ENCODE measurements around the gene RCAN2. TPM values are rescaled to one million over a fixed set of nuclear protein-coding genes. Genes with fewer than 3 reads are reported as not detected.
A peak's percentile ranks its signal among the peaks of the same experiment; 100 is the strongest.

Gene RCAN2
- total and polyA plus RNA-seq, 2 donors (not counting 1 experiment from before 2014, with no cell fraction given) = not detected

DNA sequence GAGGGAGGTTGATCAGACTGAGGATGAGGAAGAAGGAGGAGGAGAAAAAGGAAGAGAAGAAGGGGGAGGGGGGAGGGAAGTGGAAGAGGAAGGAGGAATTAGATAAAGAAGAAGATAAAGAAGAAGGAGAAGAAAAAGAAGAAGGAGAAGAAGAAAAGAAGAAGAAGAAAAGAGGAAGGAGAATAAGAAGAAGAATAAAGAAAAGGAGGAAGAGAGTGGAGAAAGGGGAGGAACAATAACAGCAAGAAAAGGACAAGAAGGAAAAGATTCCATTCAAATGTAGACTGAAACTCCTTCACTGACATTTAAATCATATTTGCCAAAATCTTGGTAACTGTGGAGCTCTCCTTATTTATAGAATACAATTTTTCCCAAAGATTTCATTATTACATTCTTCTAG, 34.3 kb upstream of the RCAN2 start:
- no peaks in the 10 kb centered on the region for H3K4me1 ChIP-seq (ENCODE audit: control insufficient read depth in 2 of 2, insufficient read depth in 2 of 2, low read length in 2 of 2)
- CTCF ChIA-PET = interaction anchor here (0.9 kb wide), 1 partner anchor 10 kb away, joined by 3 read pairs; no protein-coding TSS in a partner anchor
- H3K27ac ChIP-seq (ENCODE audit: low read length in 2 of 2) = no peak overlapping the region
- POLR2A ChIA-PET = no interaction called here
- TF ChIP-seq EZH2 (IDR thresholded peaks at IDR 0.05; ENCODE audit: borderline replicate concordance, insufficient read depth, low read depth, low read length, poor library complexity, severe bottlenecking) = no peak
- TF ChIP-seq, protein P1, sequence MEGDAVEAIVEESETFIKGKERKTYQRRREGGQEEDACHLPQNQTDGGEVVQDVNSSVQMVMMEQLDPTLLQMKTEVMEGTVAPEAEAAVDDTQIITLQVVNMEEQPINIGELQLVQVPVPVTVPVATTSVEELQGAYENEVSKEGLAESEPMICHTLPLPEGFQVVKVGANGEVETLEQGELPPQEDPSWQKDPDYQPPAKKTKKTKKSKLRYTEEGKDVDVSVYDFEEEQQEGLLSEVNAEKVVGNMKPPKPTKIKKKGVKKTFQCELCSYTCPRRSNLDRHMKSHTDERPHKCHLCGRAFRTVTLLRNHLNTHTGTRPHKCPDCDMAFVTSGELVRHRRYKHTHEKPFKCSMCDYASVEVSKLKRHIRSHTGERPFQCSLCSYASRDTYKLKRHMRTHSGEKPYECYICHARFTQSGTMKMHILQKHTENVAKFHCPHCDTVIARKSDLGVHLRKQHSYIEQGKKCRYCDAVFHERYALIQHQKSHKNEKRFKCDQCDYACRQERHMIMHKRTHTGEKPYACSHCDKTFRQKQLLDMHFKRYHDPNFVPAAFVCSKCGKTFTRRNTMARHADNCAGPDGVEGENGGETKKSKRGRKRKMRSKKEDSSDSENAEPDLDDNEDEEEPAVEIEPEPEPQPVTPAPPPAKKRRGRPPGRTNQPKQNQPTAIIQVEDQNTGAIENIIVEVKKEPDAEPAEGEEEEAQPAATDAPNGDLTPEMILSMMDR (IDR thresholded peaks at IDR 0.05) = peak; percentile 37
- Mint-ChIP-seq H3K9me3 (ENCODE audit: insufficient read depth) (no peaks in the 10 kb centered on the region), H3K27me3 (peaks cover 24% of the 10 kb centered on the region), H3K4me1 (no peaks in the 10 kb centered on the region), H3K4me3 (no peak overlapping the region), H3K27ac (no peak overlapping the region)
- ATAC-seq (ENCODE audit: low read depth) (no peak), DNase-seq (no peak)
- intact Hi-C loops (cut with micrococcal nuclease) = no loop called here
- no peak overlapping the region for H3K9ac ChIP-seq (ENCODE audit: low read length)
- no peak overlapping the region for H3K4me3 ChIP-seq (ENCODE audit: control extremely low read depth in 1 of 5, extremely low read depth in 1 of 5, insufficient read depth in 1 of 5, low read depth in 2 of 5, low read length in 4 of 5)
- no peak overlapping the region for H2AFZ ChIP-seq (ENCODE audit: insufficient read depth, low read depth, low read length, poor library complexity, severe bottlenecking)
- H3K9me3 ChIP-seq (ENCODE audit: control extremely low read depth in 1 of 3, control insufficient read depth in 2 of 3, insufficient read depth in 1 of 3, low read length in 2 of 3) = no peaks in the 10 kb centered on the region
- no peaks in the 10 kb centered on the region for H3K36me3 ChIP-seq (replicated peaks in 1 of 2; ENCODE audit: control extremely low read depth in 1 of 2, control insufficient read depth in 1 of 2, extremely low read depth in 1 of 2, insufficient read depth in 2 of 2, low read length in 1 of 2)
- no peak overlapping the region for H3K4me2 ChIP-seq (replicated peaks; ENCODE audit: low read depth, low read length, poor library complexity, severe bottlenecking)
- no peaks in the 10 kb centered on the region for H4K20me1 ChIP-seq (ENCODE audit: control insufficient read depth, insufficient read depth, low read length, poor library complexity, severe bottlenecking)
- no peaks in the 10 kb centered on the region for H3K79me2 ChIP-seq (ENCODE audit: control insufficient read depth, insufficient read depth, low read length)
- no peaks in the 10 kb centered on the region for H3K27me3 ChIP-seq (replicated peaks in 1 of 4; ENCODE audit: control extremely low read depth in 1 of 4, control insufficient read depth in 3 of 4, insufficient read depth in 4 of 4, low read length in 3 of 4)

DNA sequence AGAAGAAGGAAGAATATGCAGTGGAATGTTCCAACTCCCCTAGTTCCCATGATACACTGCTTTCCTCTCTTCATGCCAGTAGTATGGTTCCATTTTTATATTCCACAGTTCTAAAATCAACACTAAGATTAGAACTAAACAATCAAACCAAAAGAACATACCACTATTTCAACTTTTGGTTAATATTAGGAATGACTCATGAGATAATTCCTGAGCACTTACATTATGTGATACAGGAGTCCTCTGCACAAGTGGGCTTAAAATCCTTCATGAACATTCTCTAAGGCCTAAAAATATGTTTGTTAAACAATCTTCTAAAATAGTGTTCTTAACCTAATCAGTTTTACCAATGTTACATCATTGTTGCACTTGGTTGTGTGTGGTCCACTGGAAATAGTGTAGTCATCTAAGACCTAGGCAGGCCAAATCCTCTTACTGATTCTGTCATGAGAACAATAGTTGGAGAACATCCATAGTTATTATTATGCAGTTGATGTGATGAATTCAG, 30.3 kb upstream of the RCAN2 start:
- Mint-ChIP-seq H3K27me3 (peaks cover 16% of the 10 kb centered on the region), H3K27ac (no peak overlapping the region), H3K4me3 (no peak overlapping the region), H3K9me3 (ENCODE audit: insufficient read depth) (no peaks in the 10 kb centered on the region), H3K4me1 (no peaks in the 10 kb centered on the region)
- Histone ChIP-seq H3K27ac (ENCODE audit: low read length in 2 of 2) (no peak overlapping the region), H3K9ac (ENCODE audit: low read length) (no peak overlapping the region), H2AFZ (ENCODE audit: insufficient read depth, low read depth, low read length, poor library complexity, severe bottlenecking) (no peak overlapping the region), H3K27me3 (replicated peaks in 1 of 4; ENCODE audit: control extremely low read depth in 1 of 4, control insufficient read depth in 3 of 4, insufficient read depth in 4 of 4, low read length in 3 of 4) (no peaks in the 10 kb centered on the region), H3K36me3 (replicated peaks in 1 of 2; ENCODE audit: control extremely low read depth in 1 of 2, control insufficient read depth in 1 of 2, extremely low read depth in 1 of 2, insufficient read depth in 2 of 2, low read length in 1 of 2) (no peaks in the 10 kb centered on the region), H3K4me2 (replicated peaks; ENCODE audit: low read depth, low read length, poor library complexity, severe bottlenecking) (no peak overlapping the region), H3K4me3 (ENCODE audit: control extremely low read depth in 1 of 5, extremely low read depth in 1 of 5, insufficient read depth in 1 of 5, low read depth in 2 of 5, low read length in 4 of 5) (no peak overlapping the region), H3K79me2 (ENCODE audit: control insufficient read depth, insufficient read depth, low read length) (no peaks in the 10 kb centered on the region), H3K4me1 (ENCODE audit: control insufficient read depth in 2 of 2, insufficient read depth in 2 of 2, low read length in 2 of 2) (no peaks in the 10 kb centered on the region), H4K20me1 (ENCODE audit: control insufficient read depth, insufficient read depth, low read length, poor library complexity, severe bottlenecking) (no peaks in the 10 kb centered on the region), H3K9me3 (ENCODE audit: control extremely low read depth in 1 of 3, control insufficient read depth in 2 of 3, insufficient read depth in 1 of 3, low read length in 2 of 3) (no peaks in the 10 kb centered on the region)
- TF ChIP-seq, protein P1 (IDR thresholded peaks at IDR 0.05) = no peak
- no peak for TF ChIP-seq EZH2 (IDR thresholded peaks at IDR 0.05; ENCODE audit: borderline replicate concordance, insufficient read depth, low read depth, low read length, poor library complexity, severe bottlenecking)
- ChIA-PET POLR2A (no interaction called here), CTCF (no interaction called here)
- no peak for DNase-seq
- no peak for ATAC-seq (ENCODE audit: low read depth)
- intact Hi-C loops (cut with micrococcal nuclease) = no loop called here

All from B cell (primary cell).